ENCODE results near the gene MLXIPL.

GRCh38 chr7:73582664-73583202, 41.6 kb downstream of the MLXIPL start:
- TF ChIP-seq EZH2 (IDR thresholded peaks at IDR 0.05; ENCODE audit: borderline replicate concordance, low read length) = no peak
- TF ChIP-seq CTCF (conservative IDR thresholded peaks at IDR 0.05 in 1 of 2, IDR thresholded peaks at IDR 0.05 in 1 of 2; ENCODE audit: extremely low read depth in 1 of 2, insufficient read depth in 1 of 2, low read depth in 1 of 2, low read length in 2 of 2) = no peak

Measured in mammary epithelial cell (primary cell).